ENCODE measurements around the gene GOSR2.

DNA sequence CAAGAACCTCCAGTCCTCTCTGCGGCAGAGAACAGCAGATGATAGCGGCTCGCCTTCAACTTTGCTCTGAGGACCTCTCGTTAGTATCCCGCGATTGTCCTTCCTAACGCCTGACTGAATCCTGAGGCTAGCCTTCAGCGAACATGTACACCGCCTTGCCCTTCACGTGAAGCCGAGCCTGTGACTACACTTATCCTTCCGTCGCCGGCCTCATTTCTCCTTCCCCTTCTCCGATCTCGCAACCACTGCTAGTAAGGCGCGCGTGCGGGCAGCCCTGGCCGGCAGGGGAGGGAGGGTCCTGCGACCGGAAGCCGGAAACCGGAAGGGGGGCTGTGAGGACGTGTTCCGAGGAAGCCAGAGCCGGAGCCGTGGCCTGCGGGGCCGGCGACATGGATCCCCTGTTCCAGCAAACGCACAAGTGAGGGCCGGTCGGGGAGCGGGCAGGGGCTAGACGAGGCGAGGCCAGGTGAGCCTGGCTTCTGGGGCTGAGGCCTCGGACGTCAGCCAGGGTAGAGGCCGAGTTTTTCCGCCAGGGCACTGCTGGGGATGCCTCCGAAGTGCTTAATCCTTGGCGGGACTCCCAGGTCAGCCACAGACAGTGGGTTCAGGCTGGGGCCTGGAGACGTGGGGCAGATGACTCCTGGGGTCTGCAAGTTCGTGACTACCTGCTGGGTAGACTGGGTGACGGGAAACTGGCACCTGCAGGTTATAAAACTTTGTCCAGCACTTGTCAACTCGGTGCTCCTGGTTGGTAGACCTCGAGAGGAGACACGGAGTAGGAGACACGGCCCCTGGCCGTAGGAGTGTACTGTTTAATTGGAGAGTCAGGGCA lies at the start of gene GOSR2:
- TF ChIP-seq, protein P1, sequence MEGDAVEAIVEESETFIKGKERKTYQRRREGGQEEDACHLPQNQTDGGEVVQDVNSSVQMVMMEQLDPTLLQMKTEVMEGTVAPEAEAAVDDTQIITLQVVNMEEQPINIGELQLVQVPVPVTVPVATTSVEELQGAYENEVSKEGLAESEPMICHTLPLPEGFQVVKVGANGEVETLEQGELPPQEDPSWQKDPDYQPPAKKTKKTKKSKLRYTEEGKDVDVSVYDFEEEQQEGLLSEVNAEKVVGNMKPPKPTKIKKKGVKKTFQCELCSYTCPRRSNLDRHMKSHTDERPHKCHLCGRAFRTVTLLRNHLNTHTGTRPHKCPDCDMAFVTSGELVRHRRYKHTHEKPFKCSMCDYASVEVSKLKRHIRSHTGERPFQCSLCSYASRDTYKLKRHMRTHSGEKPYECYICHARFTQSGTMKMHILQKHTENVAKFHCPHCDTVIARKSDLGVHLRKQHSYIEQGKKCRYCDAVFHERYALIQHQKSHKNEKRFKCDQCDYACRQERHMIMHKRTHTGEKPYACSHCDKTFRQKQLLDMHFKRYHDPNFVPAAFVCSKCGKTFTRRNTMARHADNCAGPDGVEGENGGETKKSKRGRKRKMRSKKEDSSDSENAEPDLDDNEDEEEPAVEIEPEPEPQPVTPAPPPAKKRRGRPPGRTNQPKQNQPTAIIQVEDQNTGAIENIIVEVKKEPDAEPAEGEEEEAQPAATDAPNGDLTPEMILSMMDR (IDR thresholded peaks at IDR 0.05) = peak in 1 of 6 experiments; percentile 14
- TF ChIP-seq POLR2A (IDR thresholded peaks at IDR 0.05) = peak; percentile 72 to 75
